Measurements from ENCODE around the gene ANKRD44. TPM values are rescaled to one million over a fixed set of nuclear protein-coding genes. Genes with fewer than 3 reads are reported as not detected.

ANKRD44 gene
- polyA plus RNA-seq, 4 donors = 12.0 to 25.5 (median 12.4) TPM

DNA sequence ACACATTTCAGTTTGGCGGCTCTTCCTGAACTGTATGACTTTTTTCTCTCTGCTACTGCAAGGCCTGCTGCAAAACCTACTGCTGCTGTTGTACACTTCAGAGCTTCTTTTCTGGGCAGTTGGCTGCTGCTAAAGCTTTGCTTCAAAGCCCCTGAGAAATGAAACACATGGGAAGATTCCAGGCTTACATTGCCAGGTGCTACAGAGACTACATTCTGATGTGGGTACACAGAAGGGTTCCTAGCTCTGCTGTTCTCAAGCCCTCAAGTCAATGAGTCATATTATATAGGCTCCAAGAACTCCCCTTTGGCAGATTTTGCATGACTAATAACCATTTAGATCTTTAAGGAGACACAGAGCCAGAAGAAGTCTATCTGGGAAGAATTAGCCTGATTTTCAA is 371.2 kb downstream of the ANKRD44 start:
- DNase-seq (ENCODE audit: low read depth in 4 of 4, low spot score in 3 of 4) = no peak

Other genes with a start within 250 kb of the ANKRD44 start
- gene SF3B1, start 124.2 kb upstream of the ANKRD44 start, polyA plus RNA-seq (ENCODE audit: insufficient read length in 4 of 4) = 100 to 1,000 TPM; 476 to 683 (median 543) TPM
- 10 to 100 TPM; 15.7 to 20.4 (median 17.6) TPM for gene COQ10B, start 142.8 kb upstream of the ANKRD44 start, polyA plus RNA-seq (ENCODE audit: insufficient read length in 4 of 4)
- 100 to 1,000 TPM; 296 to 683 (median 597) TPM for gene HSPD1, start 189.1 kb upstream of the ANKRD44 start, polyA plus RNA-seq (ENCODE audit: insufficient read length in 4 of 4)
- 100 to 1,000 TPM; 116 to 289 (median 230) TPM for gene HSPE1, start 189.6 kb upstream of the ANKRD44 start, polyA plus RNA-seq (ENCODE audit: insufficient read length in 4 of 4)
- gene MOB4, start 205.3 kb upstream of the ANKRD44 start, polyA plus RNA-seq (ENCODE audit: insufficient read length in 4 of 4) = 10 to 100 TPM; 43.2 to 59.4 (median 49.5) TPM

Measured in left renal pelvis (tissue), 4 donors.